ENCODE data around the gene ATF7.
"Not testable (repeated sequence)": the region's sequence is repeated elsewhere in the genome, so short reads cannot be mapped to it uniquely, and the experiment has no call there.

The ATF7 gene

DNA sequence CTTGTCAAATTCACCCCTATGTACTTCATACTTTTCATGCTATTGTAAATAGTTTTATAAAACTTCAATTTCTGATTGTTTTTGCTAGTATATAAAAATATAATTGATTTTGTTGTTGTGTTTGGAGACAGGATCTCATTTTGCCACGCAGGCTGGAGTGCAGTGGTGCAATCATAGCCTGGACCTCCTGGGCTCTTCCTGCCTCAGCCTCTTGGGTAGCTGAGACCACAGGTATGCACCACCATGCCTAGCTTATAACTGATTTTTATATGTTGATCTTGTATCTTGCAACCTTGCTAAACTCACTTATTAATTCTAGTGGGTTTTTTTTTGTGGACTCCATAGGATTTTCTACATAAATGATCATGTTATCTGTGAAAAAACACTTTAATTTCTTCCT, 26.2 kb upstream of the ATF7 start:
- Histone ChIP-seq H2AFZ (ENCODE audit: low read depth, low read length) (no peak overlapping the region), H3K9ac (ENCODE audit: low read length) (no peak overlapping the region), H3K4me3 (ENCODE audit: low read length) (no peak overlapping the region), H3K36me3 (replicated peaks; ENCODE audit: low read depth, low read length) (no peaks in the 10 kb centered on the region), H3K4me1 (ENCODE audit: low read length) (peaks cover 5% of the 10 kb centered on the region), H3K4me2 (ENCODE audit: low read length) (no peak overlapping the region), H3K27ac (ENCODE audit: low read length) (no peak overlapping the region), H3K27me3 (ENCODE audit: low read depth, low read length) (no peaks in the 10 kb centered on the region), H3K79me2 (ENCODE audit: low read length) (no peaks in the 10 kb centered on the region), H3K9me3 (ENCODE audit: insufficient read depth, low read length) (no peaks in the 10 kb centered on the region), H4K20me1 (ENCODE audit: insufficient read depth, low read length) (no peaks in the 10 kb centered on the region)
- TF ChIP-seq, protein P1, sequence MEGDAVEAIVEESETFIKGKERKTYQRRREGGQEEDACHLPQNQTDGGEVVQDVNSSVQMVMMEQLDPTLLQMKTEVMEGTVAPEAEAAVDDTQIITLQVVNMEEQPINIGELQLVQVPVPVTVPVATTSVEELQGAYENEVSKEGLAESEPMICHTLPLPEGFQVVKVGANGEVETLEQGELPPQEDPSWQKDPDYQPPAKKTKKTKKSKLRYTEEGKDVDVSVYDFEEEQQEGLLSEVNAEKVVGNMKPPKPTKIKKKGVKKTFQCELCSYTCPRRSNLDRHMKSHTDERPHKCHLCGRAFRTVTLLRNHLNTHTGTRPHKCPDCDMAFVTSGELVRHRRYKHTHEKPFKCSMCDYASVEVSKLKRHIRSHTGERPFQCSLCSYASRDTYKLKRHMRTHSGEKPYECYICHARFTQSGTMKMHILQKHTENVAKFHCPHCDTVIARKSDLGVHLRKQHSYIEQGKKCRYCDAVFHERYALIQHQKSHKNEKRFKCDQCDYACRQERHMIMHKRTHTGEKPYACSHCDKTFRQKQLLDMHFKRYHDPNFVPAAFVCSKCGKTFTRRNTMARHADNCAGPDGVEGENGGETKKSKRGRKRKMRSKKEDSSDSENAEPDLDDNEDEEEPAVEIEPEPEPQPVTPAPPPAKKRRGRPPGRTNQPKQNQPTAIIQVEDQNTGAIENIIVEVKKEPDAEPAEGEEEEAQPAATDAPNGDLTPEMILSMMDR (IDR thresholded peaks at IDR 0.05; ENCODE audit: low read depth, low read length): no peak
- TF ChIP-seq EZH2phosphoT487 (IDR thresholded peaks at IDR 0.05; ENCODE audit: low read depth): no peak

- Histone ChIP-seq H3K4me1 (ENCODE audit: low read length) (peaks cover under 1% of the 10 kb centered on the region), H3K4me3 (ENCODE audit: low read length) (no peak overlapping the region), H3K79me2 (ENCODE audit: low read length) (no peaks in the 10 kb centered on the region), H3K9me3 (ENCODE audit: insufficient read depth, low read length) (no peaks in the 10 kb centered on the region), H2AFZ (ENCODE audit: low read depth, low read length) (no peak overlapping the region), H3K36me3 (replicated peaks; ENCODE audit: low read depth, low read length) (no peaks in the 10 kb centered on the region), H4K20me1 (ENCODE audit: insufficient read depth, low read length) (no peaks in the 10 kb centered on the region), H3K27me3 (ENCODE audit: low read depth, low read length) (0 out of 2 replicates have a peak, but pooled peaks cover 3% of the 10 kb centered on the region), H3K27ac (ENCODE audit: low read length) (no peak overlapping the region), H3K4me2 (ENCODE audit: low read length) (no peak overlapping the region), H3K9ac (ENCODE audit: low read length) (no peak overlapping the region)
- TF ChIP-seq, protein P1 (IDR thresholded peaks at IDR 0.05; ENCODE audit: low read depth, low read length): no peak
- no peak for TF ChIP-seq EZH2phosphoT487 (IDR thresholded peaks at IDR 0.05; ENCODE audit: low read depth)
Measured at GRCh38 chr12:53651737-53652136, 25.6 kb upstream of the ATF7 start.

DNA sequence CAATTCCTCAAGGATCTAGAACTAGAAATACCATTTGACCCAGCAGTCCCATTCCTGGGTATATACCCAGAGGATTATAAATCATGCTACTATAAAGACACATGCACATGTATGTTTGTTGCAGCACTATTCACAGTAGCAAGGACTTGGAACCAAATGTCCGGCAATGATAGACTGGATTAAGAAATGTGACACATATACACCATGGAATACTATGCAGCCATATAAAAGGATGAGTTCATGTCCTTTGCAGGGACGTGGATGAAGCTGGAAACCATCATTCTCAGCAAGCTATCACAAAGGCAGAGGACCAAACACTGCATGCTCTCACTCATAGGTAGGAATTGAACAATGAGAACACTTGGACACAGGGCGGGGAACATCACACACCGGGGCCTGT, 20.1 kb upstream of the ATF7 start:
- H2AFZ ChIP-seq (ENCODE audit: low read depth, low read length); H3K9ac ChIP-seq (ENCODE audit: low read length); H3K9me3 ChIP-seq (ENCODE audit: insufficient read depth, low read length); H3K27me3 ChIP-seq (ENCODE audit: low read depth, low read length); H3K4me2 ChIP-seq (ENCODE audit: low read length); H3K27ac ChIP-seq (ENCODE audit: low read length); H3K36me3 ChIP-seq (replicated peaks; ENCODE audit: low read depth, low read length); H3K4me3 ChIP-seq (ENCODE audit: low read length); H4K20me1 ChIP-seq (ENCODE audit: insufficient read depth, low read length); H3K4me1 ChIP-seq (ENCODE audit: low read length); H3K79me2 ChIP-seq (ENCODE audit: low read length): not testable (repeated sequence)

- H3K9ac ChIP-seq (ENCODE audit: low read length): no peak overlapping the region
Measured at GRCh38 chr12:53645165-53645564, 19.0 kb upstream of the ATF7 start.

More at GRCh38 chr12:53645165-53645564, 19.0 kb upstream of the ATF7 start:
- Histone ChIP-seq H3K27ac (ENCODE audit: low read length) (no peak overlapping the region), H3K79me2 (ENCODE audit: low read length) (no peaks in the 10 kb centered on the region), H3K27me3 (ENCODE audit: low read depth, low read length) (0 out of 2 replicates have a peak, but pooled peaks cover 3% of the 10 kb centered on the region), H3K4me2 (ENCODE audit: low read length) (no peak overlapping the region), H3K36me3 (replicated peaks; ENCODE audit: low read depth, low read length) (no peaks in the 10 kb centered on the region), H4K20me1 (ENCODE audit: insufficient read depth, low read length) (no peaks in the 10 kb centered on the region), H2AFZ (ENCODE audit: low read depth, low read length) (no peak overlapping the region), H3K9me3 (ENCODE audit: insufficient read depth, low read length) (no peaks in the 10 kb centered on the region), H3K4me1 (ENCODE audit: low read length) (no peaks in the 10 kb centered on the region), H3K4me3 (ENCODE audit: low read length) (no peak overlapping the region)
- TF ChIP-seq, protein P1 (IDR thresholded peaks at IDR 0.05; ENCODE audit: low read depth, low read length): no peak
- no peak for TF ChIP-seq EZH2phosphoT487 (IDR thresholded peaks at IDR 0.05; ENCODE audit: low read depth)

Measured in OCI-LY3 (cell line).